A549 (cell line): ENCODE measurements around the gene COPS8.

Source experiments
- CTCF ChIP-seq: fragments of >200 bp; sonication (Bioruptor Twin); formaldehyde crosslinking; IDR thresholded peaks from 3 replicates; pipeline ENCODE4 v1.5.1; 2016
- EP300 ChIP-seq, 2 experiments: fragments of >200 bp; sonication (Bioruptor Twin); formaldehyde crosslinking; IDR thresholded peaks; 2 replicates in 1 of 2; 3 replicates in 1 of 2; pipeline ENCODE4 v1.6.1; 2016 to 2017
- HOXA7 ChIP-seq: fragments of 250-450 bp; sonication (Bioruptor Pico); IDR thresholded peaks from 2 replicates; pipeline ENCODE4 v1.5.0; 2020; ENCODE audit warnings: mild to moderate bottlenecking, moderate library complexity
- MAX ChIP-seq: IDR thresholded peaks from 2 replicates; pipeline ENCODE4 v1.6.1; 2012
- PHF8 ChIP-seq: fragments of 200-600 bp; sonication (generic); IDR thresholded peaks from 2 replicates; pipeline ENCODE4 v1.6.1; 2016; ENCODE audit warnings: low read depth, mild to moderate bottlenecking, antibody characterized with exemption, moderate library complexity, borderline replicate concordance
- POLR2A ChIP-seq: IDR thresholded peaks from 2 replicates; pipeline ENCODE4 v1.6.1; 2012; ENCODE audit warnings: mild to moderate bottlenecking, low read length
- POLR2AphosphoS2 ChIP-seq: conservative IDR thresholded peaks from 2 replicates; pipeline ENCODE4 v1.6.1; 2012; ENCODE audit warnings: low read length, improper control_type of control experiment, inconsistent platforms
- RAD21 ChIP-seq, 2 experiments: fragments of >200 bp in 1 of 2; sonication (Bioruptor Twin) in 1 of 2; formaldehyde crosslinking in 1 of 2; IDR thresholded peaks in 1 of 2; conservative IDR thresholded peaks in 1 of 2; 2 replicates in 1 of 2; 3 replicates in 1 of 2; pipeline ENCODE4 v1.6.1; 2012 to 2018; ENCODE audit warnings: inconsistent platforms in 1 of 2
- RARB ChIP-seq: fragments of 250-450 bp; sonication (Bioruptor Pico); IDR thresholded peaks from 2 replicates; pipeline ENCODE4 v1.8.0; 2021; ENCODE audit warnings: mild to moderate bottlenecking, moderate library complexity
- RCOR1 ChIP-seq: fragments of 150-350 bp; IDR thresholded peaks from 2 replicates; pipeline ENCODE4 v1.6.1; 2014; ENCODE audit warnings: antibody characterized with exemption, low read length, low read depth
- REST ChIP-seq: fragments of 200-600 bp; sonication (generic); IDR thresholded peaks from 2 replicates; pipeline ENCODE4 v1.6.1; 2016; ENCODE audit warnings: antibody characterized with exemption, mild to moderate bottlenecking, moderate library complexity
- USF2 ChIP-seq: fragments of 450-650 bp; IDR thresholded peaks from 2 replicates; pipeline ENCODE4 v1.6.1; 2014; ENCODE audit warnings: antibody characterized with exemption
- TF ChIP-seq, protein P1 (sequence below): IDR thresholded peaks from 2 replicates; pipeline ENCODE4 v1.6.1; 2012; ENCODE audit warnings: low read depth, borderline replicate concordance

DNA sequence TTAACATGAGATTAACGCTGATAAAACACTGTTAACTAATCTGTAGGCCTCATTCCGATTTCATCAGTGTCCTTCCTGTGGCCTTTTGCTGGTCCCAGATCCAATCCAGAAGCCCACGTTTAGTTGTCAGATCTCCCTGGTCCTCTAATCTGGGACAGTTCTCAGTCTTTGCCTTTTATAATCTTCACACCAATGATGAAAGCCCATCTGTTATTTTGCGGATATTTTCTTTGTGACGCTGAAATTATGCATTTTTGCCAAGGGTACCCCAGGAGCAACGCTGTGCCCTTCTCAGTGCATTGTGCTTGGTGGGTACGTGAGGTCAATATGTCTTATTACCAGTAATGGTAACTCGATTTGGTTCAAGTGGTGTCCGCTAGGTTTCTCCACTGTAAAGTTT lies 51.1 kb downstream of the COPS8 start:
- TF ChIP-seq RARB (no peak), RCOR1 (no peak), CTCF (no peak), REST (no peak), EP300 (IDR thresholded peaks at IDR 0.05) (no peak), USF2 (no peak), PHF8 (no peak), POLR2AphosphoS2 (no peak), MAX (no peak), HOXA7 (CRISPR knock-in tag) (no peak), POLR2A (no peak), RAD21 (conservative IDR thresholded peaks at IDR 0.05 in 1 of 2, IDR thresholded peaks at IDR 0.05 in 1 of 2) (no peak)
- TF ChIP-seq, protein P1, sequence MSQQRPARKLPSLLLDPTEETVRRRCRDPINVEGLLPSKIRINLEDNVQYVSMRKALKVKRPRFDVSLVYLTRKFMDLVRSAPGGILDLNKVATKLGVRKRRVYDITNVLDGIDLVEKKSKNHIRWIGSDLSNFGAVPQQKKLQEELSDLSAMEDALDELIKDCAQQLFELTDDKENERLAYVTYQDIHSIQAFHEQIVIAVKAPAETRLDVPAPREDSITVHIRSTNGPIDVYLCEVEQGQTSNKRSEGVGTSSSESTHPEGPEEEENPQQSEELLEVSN: no peak
